Neural cell (in vitro differentiated cells): ENCODE measurements around the gene EXD3. TPM values are rescaled to one million over a fixed set of nuclear protein-coding genes. Genes with fewer than 3 reads are reported as not detected.
A peak's percentile ranks its signal among the peaks of the same experiment; 100 is the strongest.

ENCODE experiments used
- H2AFZ ChIP-seq: fragments of 200-600, 300-800 bp; sonication (generic), shearing (Covaris generic); 2 replicates; pipeline ENCODE4 v1.6.0; 2014; ENCODE audit warnings: low read depth, mild to moderate bottlenecking, antibody characterized with exemption, low read length, moderate library complexity
- H3F3A ChIP-seq: fragments of 200-600 bp; shearing (Covaris generic); 2 replicates; pipeline ENCODE4 v1.6.1; 2016; ENCODE audit warnings: mild to moderate bottlenecking, moderate library complexity, mixed read lengths, antibody characterized with exemption, low read length; ENCODE audit not compliant: insufficient read depth, poor library complexity, severe bottlenecking
- H3K27ac ChIP-seq: fragments of 200-600, 300-800 bp; sonication (generic), shearing (Covaris generic); 2 replicates; pipeline ENCODE4 v1.5.1; 2014; ENCODE audit warnings: mild to moderate bottlenecking, low read length, moderate library complexity
- H3K27me3 ChIP-seq: fragments of 300-800, 200-600 bp; sonication (generic), shearing (Covaris generic); 2 replicates; pipeline ENCODE4 v1.6.0; 2014; ENCODE audit warnings: mild to moderate bottlenecking, low read depth, low read length, moderate library complexity; ENCODE audit not compliant: insufficient read depth
- H3K36me3 ChIP-seq: fragments of 300-800, 200-600 bp; sonication (generic), shearing (Covaris generic); 2 replicates; pipeline ENCODE4 v1.5.1; 2014; ENCODE audit warnings: mild to moderate bottlenecking, antibody characterized with exemption, low read length, moderate library complexity; ENCODE audit not compliant: insufficient read depth
- H3K4me2 ChIP-seq: fragments of 300-800, 200-600 bp; sonication (generic), shearing (Covaris generic); 2 replicates; pipeline ENCODE4 v1.6.0; 2014; ENCODE audit warnings: mild to moderate bottlenecking, low read length
- H3K4me3 ChIP-seq: fragments of 300-800, 200-600 bp; sonication (generic), shearing (Covaris generic); 2 replicates; pipeline ENCODE4 v1.5.1; 2014; ENCODE audit warnings: mild to moderate bottlenecking, low read length, moderate library complexity
- H3K79me2 ChIP-seq: fragments of 200-600 bp; shearing (Covaris generic); replicated peaks from 2 replicates; pipeline ENCODE4 v1.6.0; 2014; ENCODE audit warnings: mild to moderate bottlenecking, low read length, moderate library complexity; ENCODE audit not compliant: insufficient read depth
- H3K9ac ChIP-seq: fragments of 300-800, 200-600 bp; sonication (generic), shearing (Covaris generic); 2 replicates; pipeline ENCODE4 v1.6.1; 2016; ENCODE audit warnings: mild to moderate bottlenecking, low read length, mixed read lengths
- H3K9me2 ChIP-seq: fragments of 200-600 bp; shearing (Covaris generic); 2 replicates; pipeline ENCODE4 v1.6.1; 2016; ENCODE audit warnings: mild to moderate bottlenecking, low read length, mixed read lengths; ENCODE audit not compliant: insufficient read depth
- H3K9me3 ChIP-seq: fragments of 200-600, 300-800 bp; sonication (generic), shearing (Covaris generic); 2 replicates; pipeline ENCODE4 v1.6.1; 2016; ENCODE audit warnings: mild to moderate bottlenecking, mixed run types, low read length, moderate library complexity, mixed read lengths
- H4K20me1 ChIP-seq: fragments of 200-600 bp; shearing (Covaris generic); 2 replicates; pipeline ENCODE4 v1.6.1; 2016; ENCODE audit warnings: mild to moderate bottlenecking, mixed run types; ENCODE audit not compliant: insufficient read depth
- CTCF ChIP-seq: fragments of 450-650 bp; IDR thresholded peaks from 2 replicates; pipeline ENCODE4 v1.5.1; 2014; ENCODE audit warnings: antibody characterized with exemption, mild to moderate bottlenecking, moderate library complexity; ENCODE audit not compliant: poor library complexity, severe bottlenecking
- EP300 ChIP-seq: fragments of 450-650 bp; conservative IDR thresholded peaks from 2 replicates; pipeline ENCODE4 v1.6.1; 2014; ENCODE audit warnings: antibody characterized with exemption, mild to moderate bottlenecking, moderate library complexity; ENCODE audit not compliant: poor library complexity, severe bottlenecking
- EZH2 ChIP-seq: fragments of 200-600, 300-800 bp; shearing (Covaris generic), sonication (generic); IDR thresholded peaks from 2 replicates; pipeline ENCODE4 v1.6.1; 2014; ENCODE audit warnings: antibody characterized with exemption, low read length, borderline replicate concordance, mild to moderate bottlenecking; ENCODE audit not compliant: insufficient read depth, poor library complexity, severe bottlenecking
- MXI1 ChIP-seq: fragments of 450-650 bp; conservative IDR thresholded peaks from 2 replicates; pipeline ENCODE4 v1.6.1; 2014; ENCODE audit warnings: antibody characterized with exemption, mild to moderate bottlenecking; ENCODE audit not compliant: poor library complexity, severe bottlenecking
- POLR2AphosphoS5 ChIP-seq: IDR thresholded peaks from 2 replicates; pipeline ENCODE4 v1.6.1; 2012
- RAD21 ChIP-seq: fragments of 450-650 bp; conservative IDR thresholded peaks from 2 replicates; pipeline ENCODE4 v1.6.1; 2014; ENCODE audit warnings: antibody characterized with exemption, mild to moderate bottlenecking, moderate library complexity
- REST ChIP-seq: IDR thresholded peaks from 2 replicates; pipeline ENCODE4 v1.6.1; 2012; ENCODE audit warnings: borderline replicate concordance
- SMC3 ChIP-seq: fragments of 450-650 bp; conservative IDR thresholded peaks from 2 replicates; pipeline ENCODE4 v1.6.1; 2014; ENCODE audit warnings: antibody characterized with exemption, mild to moderate bottlenecking, moderate library complexity; ENCODE audit not compliant: poor library complexity
- TAF1 ChIP-seq: IDR thresholded peaks from 2 replicates; pipeline ENCODE4 v1.6.1; 2012; ENCODE audit warnings: low read depth
- polyA plus RNA-seq: library from polyadenylated mRNA; depleted of rRNA; stranded (reverse); fragments of >200 nt; gene quantifications from 2 replicates; pipeline ENCODE4 v1.2.3, GENCODE V29; 2014

Gene EXD3
- polyA plus RNA-seq, 1 donor from 2014 or later, result 32.9 TPM

GRCh38 chr9:137426018-137426681 is 3.2 kb upstream of the EXD3 start:
- TF ChIP-seq EP300 (no peak), POLR2AphosphoS5 (no peak), REST (no peak)

GRCh38 chr9:137423514-137424291 is 741 bp upstream of the EXD3 start:
- Histone ChIP-seq H3F3A (no peaks in the 10 kb centered on the region), H3K4me3 (peak overlapping the region; percentile 82), H3K4me2 (no peak overlapping the region), H3K27ac (no peak overlapping the region), H3K9ac (no peak overlapping the region), H3K9me3 (no peaks in the 10 kb centered on the region), H3K27me3 (no peaks in the 10 kb centered on the region), H3K9me2 (no peaks in the 10 kb centered on the region), H3K79me2 (peaks cover 16% of the 10 kb centered on the region), H2AFZ (no peak overlapping the region), H4K20me1 (no peaks in the 10 kb centered on the region), H3K36me3 (no peaks in the 10 kb centered on the region)
- TF ChIP-seq EZH2 (no peak), MXI1 (no peak), REST (no peak), TAF1 (no peak), CTCF (no peak), POLR2AphosphoS5 (no peak), SMC3 (no peak), RAD21 (no peak), EP300 (no peak)

More at GRCh38 chr9:137426018-137426681, 3.2 kb upstream of the EXD3 start:
- Histone ChIP-seq H3K79me2 (peaks cover 9% of the 10 kb centered on the region), H3K27me3 (no peaks in the 10 kb centered on the region), H3K4me3 (no peak overlapping the region), H3K36me3 (no peaks in the 10 kb centered on the region), H4K20me1 (no peaks in the 10 kb centered on the region), H3K4me2 (no peak overlapping the region), H3F3A (no peaks in the 10 kb centered on the region), H3K9me2 (no peaks in the 10 kb centered on the region), H3K27ac (no peak overlapping the region), H3K9me3 (no peaks in the 10 kb centered on the region), H2AFZ (no peak overlapping the region), H3K9ac (no peak overlapping the region)
